Fibroblast of mammary gland (primary cell): ENCODE data around the gene ADD2.

Experiments used
- DNase-seq: peaks from one replicate; pipeline ENCODE4 v3.0.0-alpha.2; 2010; ENCODE audit warnings: low read depth
- H3K4me3 ChIP-seq: 2 replicates; pipeline ENCODE4 v1.5.1; 2011; ENCODE audit warnings: low read depth, mild to moderate bottlenecking, low read length, moderate library complexity; ENCODE audit not compliant: control insufficient read depth
- TF ChIP-seq, protein P1 (sequence below): conservative IDR thresholded peaks from 2 replicates; pipeline ENCODE4 v1.5.1; 2011; ENCODE audit warnings: low read depth, low read length, inconsistent platforms; ENCODE audit not compliant: control insufficient read depth, insufficient read depth

ADD2 gene

DNA sequence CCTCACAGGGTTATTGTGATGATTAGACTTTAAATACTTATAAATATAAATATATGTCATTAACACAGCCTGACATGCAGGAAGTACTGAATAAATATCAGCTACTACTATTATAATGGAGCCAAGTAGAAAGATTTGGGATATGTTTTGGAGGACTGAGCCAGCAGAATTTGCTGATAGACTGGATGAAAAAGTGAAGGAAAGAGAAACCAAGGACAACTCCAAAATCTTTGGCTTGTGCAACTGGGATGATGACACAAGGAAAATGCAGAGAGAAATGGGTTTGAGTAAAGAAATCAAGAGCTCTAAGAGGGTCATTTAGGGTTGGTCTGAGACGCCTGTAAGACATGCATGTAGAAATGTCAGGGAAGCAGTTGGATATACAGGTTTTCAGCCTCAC is 15.6 kb downstream of the ADD2 start:
- TF ChIP-seq, protein P1, sequence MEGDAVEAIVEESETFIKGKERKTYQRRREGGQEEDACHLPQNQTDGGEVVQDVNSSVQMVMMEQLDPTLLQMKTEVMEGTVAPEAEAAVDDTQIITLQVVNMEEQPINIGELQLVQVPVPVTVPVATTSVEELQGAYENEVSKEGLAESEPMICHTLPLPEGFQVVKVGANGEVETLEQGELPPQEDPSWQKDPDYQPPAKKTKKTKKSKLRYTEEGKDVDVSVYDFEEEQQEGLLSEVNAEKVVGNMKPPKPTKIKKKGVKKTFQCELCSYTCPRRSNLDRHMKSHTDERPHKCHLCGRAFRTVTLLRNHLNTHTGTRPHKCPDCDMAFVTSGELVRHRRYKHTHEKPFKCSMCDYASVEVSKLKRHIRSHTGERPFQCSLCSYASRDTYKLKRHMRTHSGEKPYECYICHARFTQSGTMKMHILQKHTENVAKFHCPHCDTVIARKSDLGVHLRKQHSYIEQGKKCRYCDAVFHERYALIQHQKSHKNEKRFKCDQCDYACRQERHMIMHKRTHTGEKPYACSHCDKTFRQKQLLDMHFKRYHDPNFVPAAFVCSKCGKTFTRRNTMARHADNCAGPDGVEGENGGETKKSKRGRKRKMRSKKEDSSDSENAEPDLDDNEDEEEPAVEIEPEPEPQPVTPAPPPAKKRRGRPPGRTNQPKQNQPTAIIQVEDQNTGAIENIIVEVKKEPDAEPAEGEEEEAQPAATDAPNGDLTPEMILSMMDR: no peak
- H3K4me3 ChIP-seq: no peak overlapping the region
- no peak for DNase-seq

DNA sequence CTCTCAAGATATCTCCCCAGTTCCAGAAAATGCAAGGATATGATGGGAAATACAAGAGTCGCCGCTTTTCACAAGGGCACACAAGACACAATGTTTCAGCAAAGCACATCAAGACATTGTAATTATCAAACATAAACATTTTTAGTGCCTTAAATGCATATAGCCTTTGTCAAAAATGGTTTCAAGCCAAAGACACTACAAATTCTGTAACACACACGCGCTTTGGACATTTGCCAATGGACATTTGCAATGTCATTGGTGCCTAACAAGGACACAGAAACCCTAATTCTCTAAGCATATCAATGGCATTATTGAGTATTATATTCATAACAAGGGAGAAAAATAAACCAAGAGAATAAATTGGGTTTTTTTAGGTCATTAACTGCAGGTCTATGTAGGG is 16.1 kb downstream of the ADD2 start:
- DNase-seq: no peak
- H3K4me3 ChIP-seq: no peak overlapping the region
- TF ChIP-seq, protein P1: no peak

DNA sequence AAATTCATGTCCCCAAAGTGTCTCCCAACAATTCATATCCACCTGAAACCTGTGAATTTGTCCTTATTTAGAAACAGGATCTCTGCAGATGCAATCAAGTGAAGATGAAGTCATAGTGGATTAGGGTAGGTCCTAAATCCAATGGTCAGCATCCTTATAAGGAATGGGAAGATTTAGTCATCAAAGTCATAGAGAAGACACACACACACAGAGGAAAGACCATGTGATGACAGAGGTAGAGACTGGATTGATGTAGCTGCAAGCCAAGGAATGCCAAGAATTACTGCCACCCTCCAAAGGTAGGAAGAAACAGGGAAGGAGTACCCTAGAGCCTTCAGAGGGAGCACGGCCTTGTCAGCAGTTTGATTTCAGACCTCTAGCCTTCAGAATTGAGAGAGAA is 17.7 kb downstream of the ADD2 start:
- DNase-seq: no peak
- no peak overlapping the region for H3K4me3 ChIP-seq
- TF ChIP-seq, protein P1: no peak

DNA sequence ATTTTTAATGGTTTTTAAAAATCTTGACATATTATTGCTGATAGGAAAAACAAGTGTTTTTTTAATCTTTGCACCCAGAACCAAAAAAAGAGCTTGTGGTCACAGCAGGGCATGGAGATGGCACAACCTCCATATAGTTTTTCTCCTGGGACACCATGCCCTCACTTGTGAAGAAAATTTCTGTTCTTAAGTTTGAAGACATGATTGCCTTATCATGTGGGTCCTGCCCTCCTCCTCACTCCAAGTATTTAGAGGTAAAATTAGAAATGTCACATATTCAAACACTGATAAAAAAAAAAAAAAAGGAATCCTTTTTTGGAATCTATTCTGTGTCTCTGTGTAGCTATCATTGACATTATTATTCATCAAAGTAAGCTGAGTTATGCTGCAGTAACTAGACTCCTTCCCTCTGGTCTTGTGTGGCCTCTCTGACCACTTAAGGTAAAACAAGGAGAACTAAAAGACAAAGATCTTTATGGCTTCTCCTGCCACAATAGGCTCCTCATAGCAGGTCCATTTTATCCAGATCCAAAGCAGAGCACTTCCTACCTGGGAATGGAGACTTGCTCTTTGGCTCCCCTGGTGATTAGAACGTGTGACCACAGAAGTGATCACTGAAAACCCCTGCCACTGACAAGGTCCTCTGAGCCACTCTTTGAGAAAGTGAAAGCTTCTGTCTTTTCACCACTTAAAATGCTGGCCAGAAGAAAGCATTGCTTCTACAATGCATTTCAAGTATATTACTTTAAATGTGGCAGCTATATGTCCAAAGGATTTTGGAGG is 19.8 kb downstream of the ADD2 start:
- DNase-seq: no peak
- TF ChIP-seq, protein P1: no peak
- H3K4me3 ChIP-seq: no peak overlapping the region

DNA sequence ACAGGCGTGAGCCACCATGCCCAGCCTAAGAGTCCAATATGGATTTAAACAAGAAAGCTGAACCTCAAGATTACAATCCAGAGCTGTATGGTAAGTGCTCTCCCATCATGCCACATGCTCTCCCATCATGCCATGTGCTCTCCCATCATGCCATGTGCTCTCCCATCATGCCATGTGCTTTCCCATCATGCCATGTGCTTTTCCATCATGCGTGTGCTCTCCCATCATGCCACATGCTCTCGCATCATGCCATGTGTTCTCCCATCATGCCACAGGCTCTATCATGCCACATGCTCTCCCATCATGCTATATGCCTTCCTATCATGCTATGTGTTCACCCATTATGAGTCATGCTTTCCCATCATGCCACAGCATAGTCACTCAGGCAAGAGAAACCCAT is 20.7 kb downstream of the ADD2 start:
- no peak for DNase-seq
- TF ChIP-seq, protein P1: no peak

DNA sequence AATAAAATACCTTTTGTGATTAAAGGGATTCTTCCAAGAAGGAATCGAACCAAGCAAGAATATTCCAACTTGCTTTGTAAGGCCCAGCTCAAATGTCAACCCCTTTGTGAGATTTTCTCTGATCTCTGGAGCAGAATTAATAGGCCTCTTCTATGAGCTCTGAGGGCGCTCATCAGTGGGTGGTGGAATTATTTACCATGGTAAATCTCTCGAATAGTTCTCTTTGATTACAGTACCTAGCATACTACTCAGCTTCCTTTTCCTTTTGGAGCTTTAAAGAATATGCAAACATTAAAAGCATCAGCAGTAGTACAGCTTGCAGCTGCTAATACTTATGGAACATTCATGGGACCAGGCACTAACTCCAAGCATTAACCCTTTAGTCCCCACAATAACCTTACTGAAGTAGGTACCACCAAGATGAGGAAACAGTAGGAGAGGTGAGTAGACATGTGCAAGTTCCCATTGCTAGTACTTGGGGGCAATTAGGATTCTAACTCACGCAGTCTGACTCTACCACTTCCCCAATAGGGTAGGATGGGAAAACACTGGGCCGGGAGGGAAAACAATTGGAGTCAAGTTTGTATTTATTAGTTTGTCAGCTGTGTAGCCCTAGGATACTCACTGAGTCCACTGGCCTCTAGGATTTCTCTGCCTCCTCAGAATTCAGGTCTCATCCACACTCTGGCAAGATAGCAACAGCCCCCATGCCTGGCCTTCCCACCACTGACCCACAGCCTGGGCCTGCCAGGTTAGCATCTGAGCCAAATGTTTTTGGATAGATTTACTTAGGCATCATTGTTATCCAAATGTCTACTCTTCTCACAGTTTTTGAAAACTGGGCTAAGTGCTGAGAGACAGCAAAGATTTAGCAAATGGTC is 21.7 kb downstream of the ADD2 start:
- TF ChIP-seq, protein P1: no peak
- DNase-seq: no peak
- no peak overlapping the region for H3K4me3 ChIP-seq

More for the DNA sequence above, 20.7 kb downstream of the ADD2 start:
- no peak overlapping the region for H3K4me3 ChIP-seq
